Measurements from ENCODE around the gene NDUFB6.
A peak's percentile ranks its signal among the peaks of the same experiment; 100 is the strongest.

The NDUFB6 gene

GRCh38 chr9:32571969-32572899, 725 bp downstream of the NDUFB6 start:
- Histone ChIP-seq H4K20me1 (peaks cover 36% of the 10 kb centered on the region), H3K4me3 (peak overlapping the region; percentile 88), H3K9ac (peak overlapping the region; percentile 88), H3K9me3 (no peaks in the 10 kb centered on the region), H3K36me3 (peaks cover 26% of the 10 kb centered on the region), H3K4me2 (peak overlapping the region; percentile 76), H3K4me1 (peaks cover 23% of the 10 kb centered on the region), H3K27me3 (no peaks in the 10 kb centered on the region), H3K27ac (peak overlapping the region; percentile 77)
- no peak for TF ChIP-seq Cebpa-rat (IDR thresholded peaks at IDR 0.05)

DNA sequence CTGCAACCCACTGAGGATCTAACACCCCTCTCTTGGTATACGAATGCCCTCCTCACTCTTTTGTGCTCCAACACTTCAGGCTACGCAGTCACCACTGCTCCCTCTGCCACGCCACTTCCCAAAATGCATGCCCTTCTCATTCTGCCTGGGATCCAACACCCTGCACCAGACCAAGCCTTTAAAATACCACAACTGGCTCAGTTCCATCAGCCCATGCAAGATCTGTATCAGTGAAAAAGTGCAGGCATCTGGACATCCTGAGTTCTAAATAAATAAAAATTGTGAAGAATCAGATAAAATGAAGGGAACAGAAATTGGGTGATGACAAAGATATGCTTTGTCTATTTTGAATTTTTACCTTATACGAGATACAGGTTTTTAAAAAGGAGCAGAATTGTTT, 2.7 kb downstream of the NDUFB6 start:
- peaks cover 23% of the 10 kb centered on the region for H3K4me1 ChIP-seq
- H3K9me3 ChIP-seq = no peaks in the 10 kb centered on the region
- TF ChIP-seq Cebpa-rat (IDR thresholded peaks at IDR 0.05) = no peak
- no peak overlapping the region for H3K27ac ChIP-seq
- H3K9ac ChIP-seq = no peak overlapping the region
- peaks cover 50% of the 10 kb centered on the region for H4K20me1 ChIP-seq
- no peak overlapping the region for H3K4me2 ChIP-seq
- H3K36me3 ChIP-seq = peaks cover 46% of the 10 kb centered on the region
- no peak overlapping the region for H3K4me3 ChIP-seq
- no peaks in the 10 kb centered on the region for H3K27me3 ChIP-seq

DNA sequence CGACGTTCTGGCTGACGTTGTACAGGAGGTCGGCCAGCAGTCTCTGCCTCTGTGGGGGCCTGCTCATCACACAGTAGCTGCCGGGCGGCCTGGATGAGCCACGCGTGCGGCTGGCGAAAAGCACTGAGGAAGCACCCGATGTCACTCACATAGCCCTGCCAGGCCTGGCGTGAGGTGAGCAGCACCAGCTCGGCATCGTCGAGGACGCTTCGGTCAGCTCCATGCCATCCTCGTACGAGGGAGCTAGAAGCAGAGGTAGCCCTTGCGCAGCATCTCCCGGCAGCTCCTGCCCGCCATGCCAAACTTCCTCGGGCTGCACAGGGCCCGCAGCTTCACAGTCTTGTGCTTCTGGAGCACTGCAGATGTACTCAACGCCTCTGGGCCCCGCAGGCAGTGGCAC, 6.2 kb downstream of the NDUFB6 start:
- H3K36me3 ChIP-seq = peaks cover 54% of the 10 kb centered on the region
- H3K9ac ChIP-seq = no peak overlapping the region
- peaks cover 11% of the 10 kb centered on the region for H3K4me1 ChIP-seq
- peaks cover 66% of the 10 kb centered on the region for H4K20me1 ChIP-seq
- no peaks in the 10 kb centered on the region for H3K9me3 ChIP-seq
- TF ChIP-seq Cebpa-rat (IDR thresholded peaks at IDR 0.05) = no peak
- no peak overlapping the region for H3K4me3 ChIP-seq
- H3K27me3 ChIP-seq = no peaks in the 10 kb centered on the region
- H3K4me2 ChIP-seq = no peak overlapping the region
- H3K27ac ChIP-seq = no peak overlapping the region

DNA sequence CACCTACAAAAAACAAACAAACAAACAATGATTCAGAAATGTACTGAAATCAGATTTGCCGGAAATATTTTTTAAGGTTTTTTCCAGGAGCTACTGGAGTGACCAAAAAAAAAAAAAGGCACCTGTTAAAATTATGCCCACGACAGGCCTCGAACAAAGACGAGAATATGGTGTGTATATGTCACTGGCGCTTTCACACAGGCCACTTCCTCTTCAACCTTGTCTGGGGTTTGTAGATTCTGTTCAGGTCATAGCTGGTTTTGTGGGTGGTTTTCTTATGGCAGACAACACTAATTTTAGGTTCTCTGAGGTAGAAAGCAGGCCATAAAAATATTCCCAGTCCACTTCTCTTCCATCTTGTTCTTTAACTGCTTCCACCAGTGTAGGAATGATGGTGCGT, 7.0 kb downstream of the NDUFB6 start:
- no peaks in the 10 kb centered on the region for H3K27me3 ChIP-seq
- H3K27ac ChIP-seq = no peak overlapping the region
- H4K20me1 ChIP-seq = peaks cover 69% of the 10 kb centered on the region
- no peak overlapping the region for H3K4me2 ChIP-seq
- H3K4me1 ChIP-seq = peaks cover 3% of the 10 kb centered on the region
- H3K9me3 ChIP-seq = no peaks in the 10 kb centered on the region
- H3K36me3 ChIP-seq = peaks cover 61% of the 10 kb centered on the region
- TF ChIP-seq Cebpa-rat (IDR thresholded peaks at IDR 0.05) = no peak
- H3K4me3 ChIP-seq = no peak overlapping the region
- H3K9ac ChIP-seq = no peak overlapping the region

GRCh38 chr9:32558408-32558934, 14.5 kb downstream of the NDUFB6 start:
- Histone ChIP-seq H3K27me3 (no peaks in the 10 kb centered on the region), H3K27ac (no peak overlapping the region), H4K20me1 (peaks cover 29% of the 10 kb centered on the region), H3K9ac (no peak overlapping the region), H3K36me3 (peaks cover 19% of the 10 kb centered on the region; the same call in 1 of the 2 replicates), H3K4me3 (no peak overlapping the region), H3K4me1 (peaks cover 12% of the 10 kb centered on the region), H3K9me3 (no peaks in the 10 kb centered on the region), H3K4me2 (no peak overlapping the region)
- no peak for TF ChIP-seq Cebpa-rat (IDR thresholded peaks at IDR 0.05)

DNA sequence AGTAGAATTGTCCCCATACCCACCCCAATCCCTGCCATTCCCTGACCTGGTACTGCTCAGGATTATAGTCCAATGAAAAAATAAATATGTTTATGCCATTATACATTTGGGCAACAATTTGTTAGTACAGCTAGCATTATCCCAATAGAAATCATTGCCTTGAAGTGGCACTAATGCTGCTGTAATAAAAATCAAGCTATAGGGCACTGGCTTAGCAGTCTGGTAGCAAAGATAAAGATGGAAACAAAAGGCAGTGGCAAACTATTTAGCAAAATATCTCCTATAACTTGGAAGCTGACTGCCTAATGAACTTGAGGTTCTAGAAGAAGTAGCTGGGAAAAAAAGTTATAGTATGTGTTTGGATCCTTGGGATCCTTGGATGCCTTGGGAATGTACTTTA, 18.4 kb downstream of the NDUFB6 start:
- Histone ChIP-seq H3K27ac (no peak overlapping the region), H3K9ac (no peak overlapping the region), H3K4me2 (peak overlapping the region; percentile 81), H3K4me1 (peaks cover 24% of the 10 kb centered on the region), H3K27me3 (no peaks in the 10 kb centered on the region), H4K20me1 (peaks cover 27% of the 10 kb centered on the region), H3K9me3 (no peaks in the 10 kb centered on the region), H3K36me3 (peaks cover 12% of the 10 kb centered on the region; the same call in 1 of the 2 replicates), H3K4me3 (no peak overlapping the region)
- TF ChIP-seq Cebpa-rat (IDR thresholded peaks at IDR 0.05) = no peak

DNA sequence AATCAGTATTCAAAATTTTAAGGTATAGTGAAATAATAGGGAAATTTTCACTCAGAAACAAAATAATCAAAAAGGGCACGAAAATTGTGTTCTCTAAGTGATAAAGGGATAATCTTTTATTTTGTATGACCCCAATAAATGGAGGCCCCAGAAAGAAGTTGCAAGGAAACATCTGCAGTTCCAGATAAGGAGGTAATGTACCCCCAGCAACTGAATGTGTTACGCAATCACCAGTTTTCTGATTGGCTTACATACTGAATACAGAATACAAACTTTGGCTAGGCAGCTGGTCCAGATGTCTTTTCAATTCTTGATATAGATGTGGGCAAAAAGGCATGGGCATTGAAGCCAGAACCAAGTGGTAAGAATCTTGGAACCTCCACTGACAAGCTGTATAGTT, 18.9 kb downstream of the NDUFB6 start:
- H3K9me3 ChIP-seq = no peaks in the 10 kb centered on the region
- no peak overlapping the region for H3K27ac ChIP-seq
- peaks cover 32% of the 10 kb centered on the region for H4K20me1 ChIP-seq
- no peak overlapping the region for H3K9ac ChIP-seq
- no peaks in the 10 kb centered on the region for H3K27me3 ChIP-seq
- no peak overlapping the region for H3K4me3 ChIP-seq
- peak overlapping the region; percentile 81 for H3K4me2 ChIP-seq
- peaks cover 16% of the 10 kb centered on the region; the same call in 1 of the 2 replicates for H3K36me3 ChIP-seq
- peaks cover 29% of the 10 kb centered on the region for H3K4me1 ChIP-seq
- TF ChIP-seq Cebpa-rat (IDR thresholded peaks at IDR 0.05) = peak; percentile 94

DNA sequence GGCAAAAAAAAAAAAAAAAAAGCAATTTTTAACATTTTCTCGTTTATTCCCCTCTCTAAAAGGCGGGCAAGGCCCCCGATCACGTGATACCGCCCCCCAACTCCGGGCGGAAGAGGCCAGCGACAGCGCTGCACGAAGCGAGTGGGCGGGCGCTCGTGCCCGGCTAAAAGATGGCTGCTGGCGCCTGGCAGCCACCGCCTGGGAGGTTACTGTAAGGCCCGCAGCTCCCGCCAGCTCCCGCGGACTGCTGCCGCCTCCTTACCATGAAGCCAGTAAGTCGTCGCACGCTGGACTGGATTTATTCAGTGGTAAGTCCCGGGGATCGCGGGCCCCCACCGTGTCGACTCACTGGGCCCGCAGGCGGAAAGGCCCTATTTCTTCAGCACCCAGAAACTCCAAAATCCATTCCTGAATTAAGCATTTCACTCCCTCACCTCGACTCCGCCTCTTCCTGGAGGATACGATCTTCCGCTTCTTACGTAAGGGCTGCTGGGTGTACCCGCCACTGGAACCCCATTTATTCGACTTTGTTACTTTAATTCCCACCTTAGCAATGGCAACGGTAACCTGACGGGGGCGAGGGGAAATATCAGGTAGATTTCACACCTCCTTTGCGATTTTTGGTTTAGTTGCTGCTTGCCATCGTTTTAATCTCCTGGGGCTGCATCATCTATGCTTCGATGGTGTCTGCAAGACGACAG, 20.6 kb downstream of the NDUFB6 start, which contains the start of the genes SMIM27 and TOPORS:
SMIM27 (plus strand) TSS at position 156 of the 701 bp plus-strand sequence; CDS start at position 264, 108 bp downstream.
TOPORS (minus strand) TSS at position 415 of the 701 bp plus-strand sequence; CDS start at position 265, 150 bp downstream.
- Histone ChIP-seq H3K4me2 (peak within 1 kb of the TSS; percentile 81), H3K36me3 (peaks cover 25% of the 10 kb centered on the region; the same call in 1 of the 2 replicates), H3K4me1 (peaks cover 36% of the 10 kb centered on the region), H3K27me3 (no peaks in the 10 kb centered on the region), H3K9ac (peak within 1 kb of the TSS; percentile 94), H3K9me3 (no peaks in the 10 kb centered on the region), H4K20me1 (peaks cover 50% of the 10 kb centered on the region), H3K27ac (peak within 1 kb of the TSS; percentile 88), H3K4me3 (peak within 1 kb of the TSS; percentile 95)
- TF ChIP-seq Cebpa-rat (IDR thresholded peaks at IDR 0.05) = 0 out of 2 replicates have a peak, but pooled peaks have one; percentile 43

DNA sequence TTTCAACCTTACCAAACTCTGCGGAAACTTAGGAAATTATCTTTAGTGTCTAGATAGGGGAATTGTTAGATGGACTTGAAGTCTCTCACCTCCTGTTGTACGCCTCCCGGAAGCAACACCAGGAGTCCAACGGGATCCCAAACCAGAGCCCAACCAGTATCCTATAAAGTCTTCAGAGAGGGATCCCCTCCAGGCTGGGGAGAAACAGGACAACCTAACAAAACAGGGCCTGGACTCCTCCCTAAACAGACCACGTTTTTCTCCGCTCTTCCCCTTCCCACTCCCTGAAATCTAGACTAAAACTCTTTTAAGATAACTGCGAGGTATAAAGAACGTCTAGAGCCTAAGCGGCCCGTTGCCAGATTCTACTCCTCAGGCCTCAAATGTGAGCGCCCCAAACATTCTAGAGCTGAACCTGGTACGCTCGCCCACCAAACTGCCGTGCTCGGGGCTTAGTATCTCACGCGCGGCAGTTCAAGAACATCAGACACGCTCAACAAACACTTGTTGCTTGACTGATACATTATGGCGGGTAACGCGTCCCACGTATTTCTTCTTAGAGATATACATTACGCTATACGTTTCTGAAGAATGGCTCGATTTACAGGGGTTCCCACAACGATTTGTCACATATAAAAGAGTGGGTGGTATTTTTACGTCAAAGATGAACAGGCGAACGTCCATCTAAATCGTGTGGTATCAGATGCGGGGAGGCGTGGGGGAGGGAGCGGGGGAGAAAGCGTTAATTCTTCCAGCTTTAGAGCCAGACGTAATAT, 21.5 kb downstream of the NDUFB6 start:
- Histone ChIP-seq H3K36me3 (peaks cover 28% of the 10 kb centered on the region), H3K27ac (peak overlapping the region; percentile 88), H3K27me3 (no peaks in the 10 kb centered on the region), H3K4me3 (peak overlapping the region; percentile 95), H3K9ac (peak overlapping the region; percentile 94), H4K20me1 (peaks cover 59% of the 10 kb centered on the region), H3K4me1 (peaks cover 36% of the 10 kb centered on the region), H3K4me2 (peak overlapping the region; percentile 81), H3K9me3 (no peaks in the 10 kb centered on the region)
- no peak for TF ChIP-seq Cebpa-rat (IDR thresholded peaks at IDR 0.05)

Data from BLaER1 (cell line).